Natural killer cell (primary cell): Measurements from ENCODE around the gene OR13J1. TPM values are rescaled to one million over a fixed set of nuclear protein-coding genes. Genes with fewer than 3 reads are reported as not detected.

Source experiments
- ATAC-seq, 3 donors: fragments of 150-1000 bp in 2 of 3; fragments of 200-7000 bp in 1 of 3; cut with Tn5 transposase; 1 replicate in 1 of 3; 2 replicates in 2 of 3; pipeline ENCODE4 v1.10.0; 2021; ENCODE audit warnings: mild to moderate bottlenecking in 2 of 3, moderate library complexity in 2 of 3
- DNase-seq, 2 donors: peaks; one replicate each; pipeline versions ENCODE4 v3.0.0 to v3.0.0-alpha.2; 2013 to 2021; ENCODE audit warnings: mixed read lengths in 1 of 2
- H3K27ac ChIP-seq: one replicate; pipeline ENCODE4 v1.5.1; 2013; ENCODE audit warnings: mild to moderate bottlenecking, low read length
- H3K27me3 ChIP-seq: one replicate; pipeline ENCODE4 v1.6.1; 2013; ENCODE audit warnings: low read length; ENCODE audit not compliant: control insufficient read depth, insufficient read depth
- H3K36me3 ChIP-seq: one replicate; pipeline ENCODE4 v1.6.1; 2013; ENCODE audit warnings: low read length; ENCODE audit not compliant: control insufficient read depth, insufficient read depth
- H3K4me1 ChIP-seq: one replicate; pipeline ENCODE4 v1.6.1; 2013; ENCODE audit warnings: low read length; ENCODE audit not compliant: control insufficient read depth, insufficient read depth
- H3K4me3 ChIP-seq: one replicate; pipeline ENCODE4 v1.5.1; 2013; ENCODE audit warnings: low read length
- H3K9me3 ChIP-seq: one replicate; pipeline ENCODE4 v1.6.1; 2013; ENCODE audit warnings: low read length; ENCODE audit not compliant: control insufficient read depth, insufficient read depth
- H3K27ac Mint-ChIP-seq, 2 donors: one replicate each; pipeline ENCODE4 v1.8.0; 2022; ENCODE audit warnings: mild to moderate bottlenecking in 2 of 2, mixed read lengths in 2 of 2, moderate library complexity in 1 of 2
- H3K27me3 Mint-ChIP-seq, 2 donors: one replicate each; pipeline ENCODE4 v1.8.0; 2022; ENCODE audit warnings: low read depth in 2 of 2, mixed read lengths in 2 of 2
- H3K36me3 Mint-ChIP-seq: one replicate; pipeline ENCODE4 v1.8.0; 2022; ENCODE audit warnings: mixed read lengths
- H3K4me1 Mint-ChIP-seq, 2 donors: one replicate each; pipeline ENCODE4 v1.8.0; 2022; ENCODE audit warnings: mixed read lengths in 2 of 2
- H3K4me3 Mint-ChIP-seq: one replicate; pipeline ENCODE4 v1.8.0; 2022; ENCODE audit warnings: mild to moderate bottlenecking, moderate library complexity, mixed read lengths
- H3K9me3 Mint-ChIP-seq, 2 donors: one replicate each; pipeline ENCODE4 v1.8.0; 2022; ENCODE audit warnings: mixed read lengths in 2 of 2
- WGBS: methylation state at CpG from one replicate; pipeline ENCODE4 v1.1.7; 2013; ENCODE audit warnings: missing lambda C conversion rate; ENCODE audit not compliant: insufficient coverage; 5-methylcytosine and 5-hydroxymethylcytosine counted together
- intact Hi-C: fragments of 100-400 bp; cut with micrococcal nuclease; formaldehyde crosslinking; loops from one replicate; pipeline ENCODE4 v1.14.2; 2022
- total RNA-seq, 4 donors: library from RNA; stranded (reverse); fragments of 120-200 nt in 1 of 4; gene quantifications; one replicate each; pipeline versions ENCODE4 v1.2.3 to v1.2.4, GENCODE V29; 2013 to 2022
- TF ChIP-seq, protein P1 (sequence below): fragments of 200-600 bp; IDR thresholded peaks from one replicate; pipeline ENCODE4 v1.8.0; 2022; ENCODE audit warnings: antibody characterized with exemption

OR13J1 gene
- total RNA-seq, 3 donors from 2014 or later (not counting 1 experiment from before 2014, with no cell fraction given), result not detected

- no peaks in the 10 kb centered on the region for H3K9me3 Mint-ChIP-seq
- DNase-seq, result no peak
- H3K27me3 Mint-ChIP-seq, result peaks cover 0 to 1% of the 10 kb centered on the region in 2 donors
- Histone ChIP-seq H3K4me3 (no peak overlapping the region), H3K9me3 (no peaks in the 10 kb centered on the region), H3K36me3 (no peaks in the 10 kb centered on the region), H3K4me1 (no peaks in the 10 kb centered on the region), H3K27me3 (no peaks in the 10 kb centered on the region), H3K27ac (no peak overlapping the region)
- intact Hi-C loops, result no loop called here
- ATAC-seq, result no peak
- H3K36me3 Mint-ChIP-seq, result no peaks in the 10 kb centered on the region
- no peak overlapping the region for H3K4me3 Mint-ChIP-seq
- H3K27ac Mint-ChIP-seq, result no peak overlapping the region
- H3K4me1 Mint-ChIP-seq, result no peaks in the 10 kb centered on the region
- 89% methylated on average over 19 of the region's 19 CpGs for WGBS
- TF ChIP-seq, protein P1, sequence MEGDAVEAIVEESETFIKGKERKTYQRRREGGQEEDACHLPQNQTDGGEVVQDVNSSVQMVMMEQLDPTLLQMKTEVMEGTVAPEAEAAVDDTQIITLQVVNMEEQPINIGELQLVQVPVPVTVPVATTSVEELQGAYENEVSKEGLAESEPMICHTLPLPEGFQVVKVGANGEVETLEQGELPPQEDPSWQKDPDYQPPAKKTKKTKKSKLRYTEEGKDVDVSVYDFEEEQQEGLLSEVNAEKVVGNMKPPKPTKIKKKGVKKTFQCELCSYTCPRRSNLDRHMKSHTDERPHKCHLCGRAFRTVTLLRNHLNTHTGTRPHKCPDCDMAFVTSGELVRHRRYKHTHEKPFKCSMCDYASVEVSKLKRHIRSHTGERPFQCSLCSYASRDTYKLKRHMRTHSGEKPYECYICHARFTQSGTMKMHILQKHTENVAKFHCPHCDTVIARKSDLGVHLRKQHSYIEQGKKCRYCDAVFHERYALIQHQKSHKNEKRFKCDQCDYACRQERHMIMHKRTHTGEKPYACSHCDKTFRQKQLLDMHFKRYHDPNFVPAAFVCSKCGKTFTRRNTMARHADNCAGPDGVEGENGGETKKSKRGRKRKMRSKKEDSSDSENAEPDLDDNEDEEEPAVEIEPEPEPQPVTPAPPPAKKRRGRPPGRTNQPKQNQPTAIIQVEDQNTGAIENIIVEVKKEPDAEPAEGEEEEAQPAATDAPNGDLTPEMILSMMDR, result no peak
These were observed 482 bp downstream of the OR13J1 start for GRCh38 chr9:35869621-35870216.

GRCh38 chr9:35868933-35869332 is 1.3 kb downstream of the OR13J1 start:
- Mint-ChIP-seq H3K4me1 (no peaks in the 10 kb centered on the region), H3K27me3 (peaks cover 0 to 2% of the 10 kb centered on the region in 2 donors), H3K36me3 (no peaks in the 10 kb centered on the region), H3K27ac (no peak overlapping the region), H3K4me3 (no peak overlapping the region), H3K9me3 (no peaks in the 10 kb centered on the region)
- DNase-seq (no peak), ATAC-seq (no peak)
- Histone ChIP-seq H3K36me3 (no peaks in the 10 kb centered on the region), H3K4me1 (no peaks in the 10 kb centered on the region), H3K27ac (no peak overlapping the region), H3K4me3 (no peak overlapping the region), H3K9me3 (no peaks in the 10 kb centered on the region), H3K27me3 (no peaks in the 10 kb centered on the region)
- intact Hi-C loops, result no loop called here
- 73% methylated on average over 2 of the region's 2 CpGs for WGBS
- TF ChIP-seq, protein P1, result no peak

- intact Hi-C loops, result no loop called here
- 85% methylated on average over 4 of the region's 4 CpGs for WGBS
- Histone ChIP-seq H3K9me3 (no peaks in the 10 kb centered on the region), H3K36me3 (no peaks in the 10 kb centered on the region), H3K27me3 (no peaks in the 10 kb centered on the region), H3K4me1 (no peaks in the 10 kb centered on the region), H3K27ac (no peak overlapping the region), H3K4me3 (no peak overlapping the region)
- no peak overlapping the region for H3K4me3 Mint-ChIP-seq
- TF ChIP-seq, protein P1, result no peak
- no peaks in the 10 kb centered on the region for H3K36me3 Mint-ChIP-seq
- H3K9me3 Mint-ChIP-seq, result no peaks in the 10 kb centered on the region
- no peaks in the 10 kb centered on the region for H3K4me1 Mint-ChIP-seq
- no peak overlapping the region for H3K27ac Mint-ChIP-seq
- DNase-seq (no peak), ATAC-seq (no peak)
- peaks cover 0 to 6% of the 10 kb centered on the region in 2 donors for H3K27me3 Mint-ChIP-seq
These were observed 2.7 kb downstream of the OR13J1 start for GRCh38 chr9:35867538-35867937.

DNA sequence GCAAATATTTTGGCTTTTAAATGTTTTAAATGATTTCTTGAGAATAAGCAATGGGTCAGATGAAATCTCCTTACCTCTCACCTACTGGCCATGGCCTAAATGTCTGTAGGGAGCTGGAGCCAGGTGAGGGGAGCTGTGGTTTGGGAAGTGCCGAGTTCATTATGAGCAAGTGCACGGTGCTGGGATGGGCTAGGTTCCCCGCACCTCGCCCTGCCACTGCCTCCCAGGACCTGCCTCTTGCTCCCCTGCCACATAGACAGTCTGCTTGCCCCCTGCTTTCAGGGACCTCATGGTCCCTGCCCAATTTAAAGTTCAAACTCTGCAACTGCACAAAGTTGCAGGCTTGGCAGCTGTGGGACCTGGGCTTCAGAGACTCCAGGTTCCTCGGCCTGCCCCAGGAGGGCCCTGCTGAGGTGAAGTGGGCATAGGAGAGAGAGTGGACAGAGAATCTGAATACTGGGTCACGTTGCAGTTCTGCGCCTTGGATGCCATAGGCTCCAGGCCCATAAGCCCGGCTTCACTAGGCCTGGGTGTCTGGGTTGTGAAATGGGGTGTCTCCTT is 5.4 kb downstream of the OR13J1 start:
- H3K36me3 ChIP-seq, result no peaks in the 10 kb centered on the region
- H3K36me3 Mint-ChIP-seq, result no peaks in the 10 kb centered on the region
- intact Hi-C loops, result no loop called here
- 97% methylated on average over 8 of the region's 8 CpGs for WGBS
- H3K4me1 ChIP-seq, result no peaks in the 10 kb centered on the region
- H3K9me3 ChIP-seq, result no peaks in the 10 kb centered on the region
- H3K27me3 ChIP-seq, result no peaks in the 10 kb centered on the region
- peaks cover 16 to 19% of the 10 kb centered on the region in 2 donors for H3K27me3 Mint-ChIP-seq
- no peak overlapping the region for H3K27ac Mint-ChIP-seq
- no peak overlapping the region for H3K4me3 Mint-ChIP-seq
- H3K9me3 Mint-ChIP-seq, result no peaks in the 10 kb centered on the region
- no peak for DNase-seq
- ATAC-seq, result no peak
- TF ChIP-seq, protein P1, result no peak
- no peak overlapping the region for H3K4me3 ChIP-seq
- H3K27ac ChIP-seq, result no peak overlapping the region
- H3K4me1 Mint-ChIP-seq, result no peaks in the 10 kb centered on the region
